IMR-90 (cell line): ENCODE data around the gene SMIM33.

Experiments
- POLR2A ChIP-seq: IDR thresholded peaks from 2 replicates; pipeline ENCODE4 v1.6.1; 2012; ENCODE audit warnings: mild to moderate bottlenecking, low read depth, low read length
- TF ChIP-seq, protein P1 (sequence below): conservative IDR thresholded peaks from 2 replicates; pipeline ENCODE4 v1.5.1; 2012; ENCODE audit warnings: mild to moderate bottlenecking, low read depth, low read length, improper control_type of control experiment

DNA sequence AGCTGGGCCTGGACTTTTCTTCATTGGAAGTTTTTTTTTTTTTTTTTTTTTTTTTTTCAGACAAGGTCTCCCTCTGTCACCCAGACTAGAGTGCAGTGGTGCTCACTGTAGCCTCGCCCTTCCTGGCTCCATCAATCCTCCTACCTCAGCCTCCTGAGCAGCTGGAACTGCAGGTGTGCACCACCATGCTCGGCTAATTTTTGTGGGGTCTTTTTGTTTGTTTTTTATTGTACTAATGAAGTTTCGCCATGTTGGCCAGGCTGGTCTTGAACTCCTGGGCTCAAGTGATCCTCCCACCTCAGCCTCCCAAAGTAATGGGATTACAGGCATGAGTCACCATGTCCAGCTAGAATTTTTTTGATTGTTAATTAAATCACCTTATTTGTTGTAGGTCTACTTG, 35.1 kb upstream of the SMIM33 start:
- no peak for TF ChIP-seq POLR2A
- TF ChIP-seq, protein P1, sequence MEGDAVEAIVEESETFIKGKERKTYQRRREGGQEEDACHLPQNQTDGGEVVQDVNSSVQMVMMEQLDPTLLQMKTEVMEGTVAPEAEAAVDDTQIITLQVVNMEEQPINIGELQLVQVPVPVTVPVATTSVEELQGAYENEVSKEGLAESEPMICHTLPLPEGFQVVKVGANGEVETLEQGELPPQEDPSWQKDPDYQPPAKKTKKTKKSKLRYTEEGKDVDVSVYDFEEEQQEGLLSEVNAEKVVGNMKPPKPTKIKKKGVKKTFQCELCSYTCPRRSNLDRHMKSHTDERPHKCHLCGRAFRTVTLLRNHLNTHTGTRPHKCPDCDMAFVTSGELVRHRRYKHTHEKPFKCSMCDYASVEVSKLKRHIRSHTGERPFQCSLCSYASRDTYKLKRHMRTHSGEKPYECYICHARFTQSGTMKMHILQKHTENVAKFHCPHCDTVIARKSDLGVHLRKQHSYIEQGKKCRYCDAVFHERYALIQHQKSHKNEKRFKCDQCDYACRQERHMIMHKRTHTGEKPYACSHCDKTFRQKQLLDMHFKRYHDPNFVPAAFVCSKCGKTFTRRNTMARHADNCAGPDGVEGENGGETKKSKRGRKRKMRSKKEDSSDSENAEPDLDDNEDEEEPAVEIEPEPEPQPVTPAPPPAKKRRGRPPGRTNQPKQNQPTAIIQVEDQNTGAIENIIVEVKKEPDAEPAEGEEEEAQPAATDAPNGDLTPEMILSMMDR, result no peak
